DMS53 treated with DMSO at 0.1 percent for 48 hours (cell line): ENCODE data around the gene DDAH1.
A peak's percentile ranks its signal among the peaks of the same experiment; 100 is the strongest.
"Not testable (repeated sequence)": the region's sequence is repeated elsewhere in the genome, so short reads cannot be mapped to it uniquely, and the experiment has no call there.

Experiments used
- DNase-seq: peaks from one replicate; lab custom pipeline; 2025; ENCODE audit not compliant: unreplicated experiment; lab: John Stamatoyannopoulos, UW

The DDAH1 gene

GRCh38 chr1:85361606-85362296 is 103.2 kb downstream of the DDAH1 start:
- no peak for DNase-seq

DNA sequence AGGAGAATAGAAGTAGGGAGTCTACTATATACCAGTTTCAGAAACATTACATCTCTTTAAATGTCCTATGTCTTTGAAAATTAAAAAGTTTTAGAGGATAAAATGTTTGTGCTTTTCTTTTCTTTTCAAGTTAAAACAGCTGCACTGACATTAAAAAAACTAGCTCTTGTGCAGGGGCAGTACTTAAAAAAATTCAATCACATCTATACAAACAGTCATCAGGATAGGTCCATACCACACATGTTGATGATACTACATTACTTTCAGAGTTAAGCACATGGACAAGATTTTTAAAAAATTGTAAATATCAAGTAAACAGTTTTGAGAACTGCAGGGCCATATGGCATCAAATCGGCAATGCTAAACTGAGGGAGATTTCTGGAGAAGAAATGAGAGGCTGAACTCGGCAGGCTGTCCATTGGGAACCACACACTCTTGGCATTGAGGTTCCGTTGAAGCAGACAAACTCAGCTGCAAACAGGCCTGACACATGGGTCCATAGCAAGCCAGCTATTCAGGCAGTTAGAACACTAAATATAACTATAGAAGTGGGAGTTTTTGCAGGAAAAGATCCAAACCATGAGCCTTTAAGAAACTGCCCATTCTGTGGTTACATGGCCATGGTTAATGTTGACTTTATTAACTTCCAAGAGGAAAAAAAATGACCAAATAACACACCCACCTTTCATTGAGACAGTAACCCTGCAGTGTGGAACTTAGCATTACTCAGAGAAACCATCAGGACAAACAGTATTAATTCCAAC is 104.0 kb downstream of the DDAH1 start:
- DNase-seq = no peak

GRCh38 chr1:85359874-85360721 is 104.9 kb downstream of the DDAH1 start:
- no peak for DNase-seq

DNA sequence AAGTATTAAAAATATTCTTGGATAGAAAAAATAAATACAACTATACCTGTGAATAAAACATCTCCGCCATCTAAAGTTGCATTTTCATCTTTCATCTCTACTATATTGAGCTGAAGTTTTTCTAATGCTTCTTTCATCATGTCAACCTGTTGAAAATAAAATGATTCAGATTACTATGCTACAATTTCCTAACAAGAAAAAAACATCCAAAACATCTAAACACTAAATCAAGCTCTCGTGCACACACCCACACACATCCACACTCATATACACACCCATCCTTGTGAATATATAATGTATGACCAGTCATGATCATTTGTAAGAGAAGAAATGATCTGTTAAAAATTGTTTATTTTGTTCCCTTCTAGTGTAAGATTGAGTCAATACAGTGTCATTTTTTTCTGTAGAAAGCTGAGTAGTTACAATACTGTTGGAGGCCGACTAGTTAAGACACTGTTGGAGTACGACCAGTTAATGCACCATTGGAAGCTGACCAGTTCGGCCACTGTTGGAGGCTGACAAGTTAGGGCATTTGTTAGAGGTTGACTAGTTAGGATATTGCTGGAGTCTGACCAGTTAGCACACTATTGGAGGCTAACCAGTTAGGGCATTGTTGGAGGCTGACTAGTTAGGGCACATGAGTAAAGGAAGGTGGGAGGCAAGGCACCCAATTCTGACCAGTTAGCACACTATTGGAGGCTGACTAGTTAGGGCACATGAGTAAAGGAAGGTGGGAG is 106.1 kb downstream of the DDAH1 start:
- no peak for DNase-seq

- DNase-seq = no peak
These were observed 107.1 kb downstream of the DDAH1 start for GRCh38 chr1:85357817-85358216.

DNA sequence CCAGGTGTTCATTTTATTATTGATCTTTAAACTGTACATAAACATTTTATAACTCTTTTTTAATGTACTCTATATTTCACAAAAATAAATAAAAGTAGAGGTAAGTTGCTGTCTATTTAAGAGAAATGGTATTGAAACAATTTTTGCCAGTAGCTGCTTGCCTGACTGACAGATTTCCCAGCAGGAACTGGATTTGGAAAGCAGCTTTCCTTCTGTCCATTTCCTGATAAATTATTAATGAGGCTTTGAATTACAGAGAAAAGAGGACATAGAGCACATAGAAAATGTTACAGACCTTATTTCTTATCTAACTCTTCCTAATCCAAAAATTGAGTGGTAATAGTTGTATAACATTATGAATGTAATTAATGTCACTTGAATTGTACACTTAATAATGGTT is 108.8 kb downstream of the DDAH1 start:
- DNase-seq = no peak

GRCh38 chr1:85352055-85352454 is 112.9 kb downstream of the DDAH1 start:
- DNase-seq = no peak

DNA sequence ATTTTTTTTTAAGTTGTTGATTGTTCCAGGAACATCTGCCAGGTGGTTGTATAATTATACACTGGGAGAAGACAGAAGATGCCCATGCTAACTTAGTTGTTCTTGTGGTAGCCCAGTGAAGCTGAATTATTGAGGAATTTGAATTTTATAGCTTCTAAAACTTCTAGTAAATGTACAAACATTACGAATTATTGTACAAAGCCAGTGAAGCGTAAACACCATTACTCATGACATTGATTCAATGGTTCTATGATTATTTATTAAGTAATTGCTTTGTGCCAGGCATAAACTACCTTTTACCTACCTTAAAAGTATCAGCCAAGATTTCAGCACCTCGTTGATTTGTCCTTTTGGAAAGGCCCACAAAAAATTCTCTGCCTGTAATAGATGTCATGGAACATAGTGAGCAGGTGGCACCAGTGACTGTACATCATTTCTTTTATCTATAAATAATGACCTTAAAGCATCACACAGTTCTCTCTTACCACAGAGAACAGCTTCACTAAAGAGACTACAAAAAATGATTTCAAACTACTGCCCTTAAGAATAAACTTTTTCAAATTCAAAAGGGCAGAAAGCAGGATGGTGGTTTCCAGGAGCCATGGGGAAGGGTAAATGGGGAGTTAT is 113.6 kb downstream of the DDAH1 start:
- DNase-seq = no peak

GRCh38 chr1:85349224-85349623 is 115.7 kb downstream of the DDAH1 start:
- DNase-seq = no peak

DNA sequence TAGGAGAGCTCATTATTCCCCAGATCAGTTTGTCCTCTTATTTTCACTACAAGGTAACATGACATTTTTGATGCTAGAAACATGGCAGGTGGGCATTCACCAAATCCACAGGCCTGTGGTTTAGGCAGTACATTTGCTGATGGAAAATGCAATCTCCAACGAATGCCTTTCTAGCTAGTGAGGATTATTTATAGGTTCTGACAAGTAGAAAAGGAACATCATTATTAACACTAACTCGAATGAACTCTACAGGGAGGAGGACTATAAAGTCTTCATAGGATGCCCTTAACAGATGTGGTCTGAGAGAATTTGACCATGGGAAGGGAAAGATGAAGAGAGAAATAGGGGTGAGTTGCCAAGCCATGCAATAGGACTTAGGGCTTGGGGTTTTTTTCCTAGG is 117.1 kb downstream of the DDAH1 start:
- DNase-seq = no peak

GRCh38 chr1:85347275-85347674 is 117.7 kb downstream of the DDAH1 start:
- DNase-seq = not testable (repeated sequence)

DNA sequence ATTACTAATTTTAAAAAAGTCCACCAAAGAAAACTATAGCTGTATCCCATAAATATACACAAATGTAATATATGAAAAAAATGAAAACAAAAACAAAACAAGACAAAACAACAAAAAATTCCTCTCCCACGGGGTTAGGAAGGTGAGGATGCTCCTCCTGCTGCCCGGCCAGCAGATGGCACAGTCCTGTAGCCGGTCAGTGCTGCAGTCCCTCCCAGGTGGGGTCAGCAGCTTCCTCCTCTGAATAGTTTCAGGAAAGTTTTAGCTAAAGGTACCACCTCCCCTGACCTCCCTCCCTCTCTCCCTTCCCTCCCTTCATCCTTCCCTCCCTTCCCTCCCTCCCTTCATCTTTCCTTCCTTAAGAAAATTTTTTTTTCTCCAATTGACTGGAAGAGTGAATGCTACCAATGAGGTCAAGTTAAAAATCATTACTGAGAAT is 120.7 kb downstream of the DDAH1 start:
- peak; percentile 55 for DNase-seq

DNA sequence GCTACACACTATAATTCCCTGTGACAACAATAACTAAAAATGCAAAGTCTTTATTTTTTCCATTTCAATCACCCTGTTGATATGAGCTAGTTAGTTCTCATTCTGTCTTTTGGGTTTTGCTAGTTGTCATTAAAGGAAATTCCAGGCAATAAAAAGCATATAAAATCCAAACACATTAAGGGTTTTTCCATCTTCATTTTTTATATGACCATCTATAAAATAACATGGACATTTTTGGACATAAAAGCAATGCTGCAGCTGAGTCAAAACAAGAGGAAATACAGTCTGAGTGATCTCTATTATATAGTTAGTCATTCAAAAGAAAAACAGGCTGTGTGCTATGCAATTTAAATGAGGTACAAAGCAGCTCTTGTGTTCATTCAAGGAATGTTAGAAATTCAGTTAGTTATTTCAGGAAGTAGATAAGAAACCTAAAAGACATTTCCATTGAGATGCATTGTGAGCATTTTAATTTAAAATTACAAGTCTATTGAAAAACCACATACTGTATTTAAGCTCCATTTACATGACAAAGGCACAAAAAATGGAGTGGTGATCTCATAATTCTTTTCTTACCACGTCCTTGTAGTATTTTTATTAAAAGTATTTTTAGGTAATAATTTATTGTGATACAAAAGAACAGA is 121.2 kb downstream of the DDAH1 start:
- DNase-seq = no peak

DNA sequence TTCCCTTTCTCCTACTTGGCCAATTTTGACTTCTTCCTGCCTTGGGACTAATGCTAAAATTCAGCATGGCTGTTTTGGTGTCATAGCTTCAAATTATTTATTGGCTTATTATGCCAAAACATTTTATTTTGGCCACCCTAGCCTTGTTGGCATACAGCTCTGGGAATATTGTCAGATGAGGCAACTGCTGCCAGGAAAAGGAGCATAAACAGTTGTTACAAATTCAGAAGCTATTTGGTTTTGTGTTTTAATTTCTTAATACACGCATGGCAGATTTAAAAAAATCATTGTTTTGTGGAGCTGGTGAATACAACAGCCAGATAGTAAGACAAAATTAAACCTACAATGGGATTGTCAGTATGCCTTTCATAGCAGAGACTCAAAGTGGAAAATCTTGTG is 121.7 kb downstream of the DDAH1 start:
- DNase-seq = no peak

- DNase-seq = no peak
These were observed 122.8 kb downstream of the DDAH1 start for GRCh38 chr1:85342207-85342606.

GRCh38 chr1:85340427-85340826 is 124.5 kb downstream of the DDAH1 start:
- no peak for DNase-seq

- no peak for DNase-seq
These were observed 125.1 kb downstream of the DDAH1 start for GRCh38 chr1:85339656-85340399.

DNA sequence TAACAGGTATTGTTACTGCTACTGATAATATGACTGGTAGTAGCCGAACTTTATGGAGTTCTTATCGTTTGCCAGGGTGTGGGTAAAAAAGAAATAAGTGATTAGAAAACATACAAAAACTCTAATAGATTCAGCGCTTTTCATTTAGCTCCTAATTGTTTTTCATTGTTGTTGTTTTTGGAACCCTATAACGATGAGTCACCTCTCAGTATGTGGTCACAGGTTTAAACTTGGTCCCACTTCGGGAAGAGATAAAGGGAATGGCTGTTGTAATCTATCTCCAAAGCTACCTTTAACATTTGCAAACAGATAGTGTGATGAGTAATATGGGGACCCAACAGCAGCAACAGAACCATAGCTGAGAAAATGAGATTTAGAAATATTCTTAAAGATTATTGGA is 125.9 kb downstream of the DDAH1 start:
- no peak for DNase-seq

DNA sequence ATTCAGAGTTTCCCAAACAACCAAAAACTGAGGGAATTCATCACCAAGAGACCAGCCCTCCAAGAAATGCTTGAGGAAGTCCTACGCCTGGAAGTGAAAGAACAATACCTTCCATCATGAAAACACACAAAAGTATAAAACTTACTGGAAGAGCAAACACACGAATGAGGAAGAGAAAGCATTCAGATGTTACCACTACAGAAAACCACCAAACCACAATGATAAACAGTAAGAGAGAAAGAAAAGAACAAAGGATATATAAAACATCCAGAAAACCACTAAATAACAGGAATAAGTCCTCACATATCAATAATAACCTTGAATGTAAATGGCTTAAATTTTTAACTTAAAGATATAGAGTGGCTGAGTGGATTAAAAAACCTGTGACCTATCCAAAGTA is 130.0 kb downstream of the DDAH1 start:
- DNase-seq = no peak
